Left ventricle myocardium superior (tissue), 1 donor: ENCODE data around the gene RNF167. TPM values are rescaled to one million over a fixed set of nuclear protein-coding genes. Genes with fewer than 3 reads are reported as not detected.
A peak's percentile ranks its signal among the peaks of the same experiment; 100 is the strongest.

ENCODE experiments used
- ATAC-seq: fragments of 200-7000 bp; cut with Tn5 transposase; one replicate; pipeline ENCODE4 v1.9.1; 2020; ENCODE audit warnings: mild to moderate bottlenecking, moderate library complexity
- DNase-seq: peaks from one replicate; pipeline ENCODE4 v3.0.0-alpha.2; 2020
- intact Hi-C: fragments of 100-400 bp; cut with micrococcal nuclease; formaldehyde crosslinking; loops from one replicate; pipeline ENCODE4 v1.11.0; 2022
- total RNA-seq: library from RNA; stranded (reverse); fragmentation: NEBNext Ultra II Directional; extraction: Animal tissue kit (Norgen Biotek cat#: 25700); gene quantifications from one replicate; pipeline ENCODE4 v1.2.1, GENCODE V29; 2021
- donor health status: DM: no; HTN: yes; CAD: no; lungs with severe emphysema.

Gene RNF167
- total RNA-seq, 1 donor from 2014 or later: 104 TPM

DNA sequence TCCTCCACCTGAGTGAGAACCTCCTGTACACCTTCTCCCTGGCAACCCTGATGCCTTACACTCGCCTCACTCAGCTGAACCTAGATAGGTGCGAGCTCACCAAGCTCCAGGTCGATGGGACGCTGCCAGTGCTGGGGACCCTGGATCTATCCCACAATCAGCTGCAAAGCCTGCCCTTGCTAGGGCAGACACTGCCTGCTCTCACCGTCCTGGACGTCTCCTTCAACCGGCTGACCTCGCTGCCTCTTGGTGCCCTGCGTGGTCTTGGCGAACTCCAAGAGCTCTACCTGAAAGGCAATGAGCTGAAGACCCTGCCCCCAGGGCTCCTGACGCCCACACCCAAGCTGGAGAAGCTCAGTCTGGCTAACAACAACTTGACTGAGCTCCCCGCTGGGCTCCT lies 7.3 kb upstream of the RNF167 start:
- no peak for ATAC-seq
- no peak for DNase-seq
- intact Hi-C loops: no loop called here

GRCh38 chr17:4933646-4934045 lies 6.4 kb upstream of the RNF167 start:
- ATAC-seq: no peak
- DNase-seq: no peak
- intact Hi-C loops: no loop called here

DNA sequence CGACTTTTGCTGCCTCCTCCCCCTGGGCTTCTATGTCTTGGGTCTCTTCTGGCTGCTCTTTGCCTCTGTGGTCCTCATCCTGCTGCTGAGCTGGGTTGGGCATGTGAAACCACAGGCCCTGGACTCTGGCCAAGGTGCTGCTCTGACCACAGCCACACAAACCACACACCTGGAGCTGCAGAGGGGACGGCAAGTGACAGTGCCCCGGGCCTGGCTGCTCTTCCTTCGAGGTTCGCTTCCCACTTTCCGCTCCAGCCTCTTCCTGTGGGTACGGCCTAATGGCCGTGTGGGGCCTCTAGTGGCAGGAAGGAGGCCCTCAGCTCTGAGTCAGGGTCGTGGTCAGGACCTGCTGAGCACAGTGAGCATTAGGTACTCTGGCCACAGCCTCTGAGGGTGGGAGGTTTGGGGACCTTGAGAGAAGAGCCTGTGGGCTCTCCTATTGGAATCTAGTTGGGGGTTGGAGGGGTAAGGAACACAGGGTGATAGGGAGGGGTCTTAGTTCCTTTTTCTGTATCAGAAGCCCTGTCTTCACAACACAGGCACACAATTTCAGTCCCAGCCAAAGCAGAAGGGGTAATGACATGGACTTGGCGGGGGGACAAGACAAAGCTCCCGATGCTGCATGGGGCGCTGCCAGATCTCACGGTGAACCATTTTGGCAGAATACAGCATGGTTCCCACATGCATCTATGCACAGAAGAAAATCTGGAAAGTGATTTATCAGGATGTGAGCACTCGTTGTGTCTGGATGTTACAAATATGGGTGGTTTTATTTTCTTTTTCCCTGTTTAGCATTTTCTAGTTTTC lies 5.7 kb upstream of the RNF167 start:
- ATAC-seq (peak; percentile 25), DNase-seq (peak; percentile 64)
- intact Hi-C loops: no loop called here

- intact Hi-C loops: no loop called here
- no peak for ATAC-seq
- no peak for DNase-seq
Observed at GRCh38 chr17:4935650-4936049, 4.4 kb upstream of the RNF167 start.

GRCh38 chr17:4936436-4936835 lies 3.6 kb upstream of the RNF167 start:
- ATAC-seq: no peak
- no peak for DNase-seq
- intact Hi-C loops: no loop called here

DNA sequence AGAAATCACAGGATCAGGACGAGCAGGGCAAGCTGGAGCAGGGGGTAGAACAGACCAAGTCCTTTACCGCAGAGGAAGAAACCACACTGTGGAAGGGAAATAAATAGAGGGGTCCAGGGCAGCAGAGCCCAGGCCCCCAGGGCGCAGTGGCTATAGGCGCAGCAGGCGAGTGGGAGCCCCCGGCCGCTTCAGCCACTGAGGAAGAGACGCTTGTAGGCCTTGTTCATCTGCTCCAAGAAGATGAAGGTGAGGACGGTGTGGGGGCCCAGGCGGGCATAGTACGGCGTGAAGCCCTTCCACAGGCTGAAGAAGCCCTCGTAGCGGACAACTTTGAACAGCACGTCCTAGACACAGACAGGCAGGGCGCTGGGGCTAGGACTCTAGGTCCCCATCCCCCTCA lies 2.5 kb upstream of the RNF167 start:
- no peak for DNase-seq
- intact Hi-C loops: no loop called here

DNA sequence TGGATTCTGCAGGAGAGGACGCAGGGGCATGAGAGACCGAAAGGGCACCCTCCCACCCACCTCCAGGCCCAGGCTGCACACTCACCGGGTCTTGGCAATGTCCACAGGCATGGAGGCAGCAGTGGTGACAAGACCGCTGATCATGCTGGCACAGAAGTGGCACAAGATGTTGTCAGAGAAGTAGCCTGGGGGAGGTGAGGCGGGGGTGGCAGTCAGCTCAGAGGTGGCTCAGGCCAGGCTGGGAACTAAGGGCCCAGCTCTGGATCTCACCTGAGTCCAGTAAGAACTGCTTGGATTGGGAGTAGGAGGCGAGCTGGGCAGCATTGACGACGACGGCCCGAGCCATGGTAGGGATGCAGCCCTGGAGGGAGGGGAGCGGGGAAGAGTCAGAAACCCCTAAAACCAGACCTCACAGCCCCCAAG lies 2.0 kb upstream of the RNF167 start:
- intact Hi-C loops: no loop called here
- DNase-seq (no peak), ATAC-seq (no peak)

More for the DNA sequence above, 2.5 kb upstream of the RNF167 start:
- ATAC-seq: no peak

DNA sequence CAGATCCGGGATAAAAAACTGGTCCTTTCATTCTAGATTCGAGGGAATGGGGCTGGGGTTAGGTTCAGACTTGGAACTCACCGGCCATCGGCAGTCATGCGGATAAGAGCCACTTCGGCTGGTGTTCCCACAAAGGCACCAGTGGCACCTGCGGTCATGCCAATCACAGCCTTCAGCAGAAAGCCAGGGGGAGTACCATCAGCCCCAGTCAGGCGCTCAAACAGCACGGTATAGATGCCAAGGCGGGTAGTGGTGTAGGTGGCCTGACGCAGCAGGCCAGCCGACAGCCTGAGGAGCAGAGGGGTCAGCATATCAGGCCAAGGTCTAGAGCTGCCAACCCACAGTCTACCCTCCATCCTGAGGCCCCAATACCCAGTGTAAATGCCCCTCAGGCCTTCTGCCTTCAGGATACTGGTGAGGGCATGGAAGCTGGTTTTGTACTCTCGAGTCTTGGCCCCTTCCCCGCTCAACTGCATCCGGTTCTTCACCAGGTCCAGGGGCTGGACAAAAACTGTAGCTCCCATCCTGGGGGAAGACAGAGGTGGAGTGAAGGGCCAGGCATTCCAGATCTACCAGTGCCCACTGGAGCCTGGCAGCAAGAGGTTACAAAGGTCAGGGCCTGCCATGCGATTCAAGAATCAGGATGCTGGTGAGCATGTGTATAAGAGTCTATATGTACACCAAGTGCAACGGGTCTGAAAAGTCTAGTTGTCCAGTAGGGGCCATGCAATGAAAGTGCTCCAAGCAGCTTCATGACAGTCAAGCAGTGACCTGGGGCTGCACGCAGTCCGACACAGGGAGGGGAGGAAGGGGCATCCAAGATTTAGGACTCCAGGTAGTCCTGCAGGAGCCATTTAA lies 1.2 kb upstream of the RNF167 start:
- DNase-seq (peak; percentile 45), ATAC-seq (peak; percentile 1)
- intact Hi-C loops: no loop called here

DNA sequence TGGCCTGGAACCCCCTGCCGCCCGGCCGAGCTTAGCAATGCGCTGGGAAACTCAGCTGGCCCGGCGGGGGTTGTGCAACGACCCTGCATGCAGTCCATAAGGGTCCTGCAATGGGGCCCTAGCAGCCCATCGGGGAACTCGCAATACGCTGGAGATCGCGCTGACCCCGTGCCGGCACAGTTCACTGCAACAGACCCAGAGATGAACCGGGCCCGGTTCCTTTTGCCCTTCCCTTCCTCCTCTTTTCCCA lies 597 bp upstream of the RNF167 start:
- intact Hi-C loops: no loop called here
- ATAC-seq (no peak), DNase-seq (no peak)

DNA sequence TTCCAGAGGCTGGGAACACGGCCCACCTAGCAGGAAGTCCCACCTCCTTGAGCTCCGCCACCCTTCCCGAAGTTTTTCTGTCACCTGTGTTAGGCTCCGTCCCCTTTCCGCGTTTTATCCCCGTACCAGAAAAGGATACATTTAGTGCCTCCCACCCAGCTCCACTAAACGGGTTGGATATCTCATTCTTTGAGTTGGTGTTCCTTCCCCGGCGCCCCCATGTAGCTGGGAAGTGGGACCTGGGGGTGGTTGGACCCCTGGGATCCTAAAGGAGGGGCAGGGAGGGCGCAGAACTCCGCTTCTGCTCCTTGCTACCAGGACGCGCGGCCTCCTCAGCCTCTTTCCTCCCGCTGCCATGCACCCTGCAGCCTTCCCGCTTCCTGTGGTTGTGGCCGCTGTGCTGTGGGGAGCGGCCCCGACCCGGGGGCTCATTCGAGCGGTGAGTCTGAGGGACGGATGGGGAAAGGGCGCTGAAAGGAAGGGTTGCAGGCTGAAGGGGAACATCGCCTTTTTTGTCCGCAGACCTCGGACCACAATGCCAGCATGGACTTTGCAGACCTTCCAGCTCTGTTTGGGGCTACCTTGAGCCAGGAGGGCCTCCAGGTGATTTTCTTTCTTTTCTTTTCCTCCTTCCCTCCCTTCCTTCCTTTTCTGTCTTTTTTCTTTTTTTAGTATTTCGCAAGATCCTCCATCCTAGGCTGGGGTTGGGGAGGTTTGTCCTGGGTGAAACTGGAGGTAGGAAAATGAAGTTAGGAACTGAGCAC lies 669 bp downstream of the RNF167 start:
- intact Hi-C loops: no loop called here
- DNase-seq (peak; percentile 81), ATAC-seq (peak; percentile 74)

GRCh38 chr17:4941319-4941610 lies 1.2 kb downstream of the RNF167 start:
- intact Hi-C loops: no loop called here
- ATAC-seq (no peak), DNase-seq (no peak)

DNA sequence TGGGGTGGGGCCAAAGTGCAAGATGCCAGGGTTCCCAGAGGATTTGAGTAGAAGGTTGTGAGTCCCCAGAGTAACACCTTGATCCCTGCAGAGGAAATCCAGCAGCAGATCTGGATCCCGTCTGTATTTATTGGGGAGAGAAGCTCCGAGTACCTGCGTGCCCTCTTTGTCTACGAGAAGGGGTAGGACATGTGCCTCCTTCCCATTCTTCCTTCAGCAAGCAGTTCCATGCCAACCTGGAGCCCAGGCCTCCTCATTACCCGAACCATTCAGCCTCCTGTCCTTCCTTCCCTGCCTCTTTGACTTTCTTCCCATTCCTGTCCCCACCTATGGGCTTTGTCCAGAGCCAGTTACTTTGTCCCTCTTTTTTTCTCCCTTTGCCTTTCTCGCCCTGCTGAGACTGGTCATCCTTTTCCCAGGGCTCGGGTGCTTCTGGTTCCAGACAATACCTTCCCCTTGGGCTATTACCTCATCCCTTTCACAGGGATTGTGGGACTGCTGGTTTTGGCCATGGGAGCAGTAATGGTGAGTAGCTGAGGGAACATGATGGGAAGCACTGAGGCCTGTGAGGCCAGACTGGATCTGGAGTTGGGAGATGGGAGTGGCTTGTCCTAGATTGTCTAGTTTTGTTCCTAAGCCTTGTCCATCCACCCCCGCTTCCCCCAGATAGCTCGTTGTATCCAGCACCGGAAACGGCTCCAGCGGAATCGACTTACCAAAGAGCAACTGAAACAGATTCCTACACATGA lies 2.9 kb downstream of the RNF167 start:
- ATAC-seq: no peak
- no peak for DNase-seq
- intact Hi-C loops: no loop called here

DNA sequence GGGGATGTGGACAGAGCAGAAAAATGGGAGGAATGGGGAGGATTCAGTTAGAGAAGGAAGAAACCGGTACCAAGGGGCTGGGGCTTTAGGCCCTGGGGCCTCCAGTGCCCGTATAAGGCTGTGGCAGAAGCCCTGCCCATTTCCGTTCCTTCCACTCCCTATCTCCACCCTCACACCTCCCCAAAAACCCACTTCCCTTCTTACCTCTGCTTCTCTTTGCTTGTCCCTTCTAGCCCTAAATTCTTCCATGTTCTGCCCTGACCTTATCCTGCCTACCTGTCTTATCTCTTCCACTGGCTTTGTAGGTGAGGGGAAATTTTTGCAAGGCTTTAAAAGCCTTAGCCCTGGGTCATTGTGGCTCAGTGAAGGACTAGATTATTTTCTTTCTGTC lies 4.1 kb downstream of the RNF167 start:
- DNase-seq (no peak), ATAC-seq (no peak)
- intact Hi-C loops: no loop called here

DNA sequence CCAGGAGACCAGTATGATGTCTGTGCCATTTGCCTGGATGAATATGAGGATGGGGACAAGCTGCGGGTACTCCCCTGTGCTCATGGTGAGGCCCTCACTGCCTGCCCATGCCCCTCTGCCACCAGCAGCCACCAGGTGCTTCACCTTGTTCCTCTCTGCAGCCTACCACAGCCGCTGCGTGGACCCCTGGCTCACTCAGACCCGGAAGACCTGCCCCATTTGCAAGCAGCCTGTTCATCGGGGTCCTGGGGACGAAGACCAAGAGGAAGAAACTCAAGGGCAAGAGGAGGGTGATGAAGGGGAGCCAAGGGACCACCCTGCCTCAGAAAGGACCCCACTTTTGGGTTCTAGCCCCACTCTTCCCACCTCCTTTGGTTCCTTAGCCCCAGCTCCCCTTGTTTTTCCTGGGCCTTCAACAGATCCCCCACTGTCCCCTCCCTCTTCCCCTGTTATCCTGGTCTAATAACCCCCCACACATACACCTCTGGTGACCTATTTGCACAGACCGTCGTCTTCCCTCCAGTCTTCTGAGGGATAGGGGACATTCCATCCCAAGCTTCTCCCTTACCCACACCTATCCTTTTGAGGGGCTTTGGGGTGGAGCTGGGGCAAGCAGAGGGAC lies 4.6 kb downstream of the RNF167 start:
- DNase-seq (no peak), ATAC-seq (no peak)
- intact Hi-C loops: no loop called here

- intact Hi-C loops: no loop called here
- ATAC-seq (peak; percentile 6), DNase-seq (peak; percentile 72)
Observed at GRCh38 chr17:4945176-4945943, 5.3 kb downstream of the RNF167 start.

DNA sequence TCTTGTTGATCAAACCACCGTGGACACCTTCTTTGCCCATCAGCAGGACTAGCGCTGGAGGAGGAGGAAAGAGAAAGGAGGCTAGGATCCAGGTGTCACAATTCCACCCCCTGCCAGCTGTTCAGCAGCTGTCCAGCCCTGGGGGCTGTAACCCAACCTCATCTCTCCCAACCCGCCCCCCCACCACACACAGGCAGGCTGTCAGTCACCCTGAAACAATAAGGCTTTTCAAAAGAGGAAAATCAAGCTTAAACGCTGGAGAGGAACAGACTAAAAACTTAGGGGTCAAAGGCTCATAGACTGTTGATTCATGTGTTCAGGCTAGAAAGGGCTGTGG lies 5.8 kb downstream of the RNF167 start:
- DNase-seq: no peak
- intact Hi-C loops: no loop called here
- ATAC-seq: no peak

- DNase-seq (no peak), ATAC-seq (no peak)
- intact Hi-C loops: no loop called here
Observed at GRCh38 chr17:4946312-4946976, 6.4 kb downstream of the RNF167 start.

- intact Hi-C loops: no loop called here
- ATAC-seq (no peak), DNase-seq (no peak)
Observed at GRCh38 chr17:4947010-4947410, 6.9 kb downstream of the RNF167 start.
